Suppressor macrophage (primary cell): ENCODE results near the gene CIAO3.

Experiments
- DNase-seq, 4 experiments: peaks; one replicate each; pipeline ENCODE4 v3.0.0-alpha.2; 2020 to 2022

CIAO3 gene

GRCh38 chr16:734981-735881, 5.6 kb downstream of the CIAO3 start:
- no peak for DNase-seq

GRCh38 chr16:734208-734980, 6.4 kb downstream of the CIAO3 start:
- DNase-seq = no peak

DNA sequence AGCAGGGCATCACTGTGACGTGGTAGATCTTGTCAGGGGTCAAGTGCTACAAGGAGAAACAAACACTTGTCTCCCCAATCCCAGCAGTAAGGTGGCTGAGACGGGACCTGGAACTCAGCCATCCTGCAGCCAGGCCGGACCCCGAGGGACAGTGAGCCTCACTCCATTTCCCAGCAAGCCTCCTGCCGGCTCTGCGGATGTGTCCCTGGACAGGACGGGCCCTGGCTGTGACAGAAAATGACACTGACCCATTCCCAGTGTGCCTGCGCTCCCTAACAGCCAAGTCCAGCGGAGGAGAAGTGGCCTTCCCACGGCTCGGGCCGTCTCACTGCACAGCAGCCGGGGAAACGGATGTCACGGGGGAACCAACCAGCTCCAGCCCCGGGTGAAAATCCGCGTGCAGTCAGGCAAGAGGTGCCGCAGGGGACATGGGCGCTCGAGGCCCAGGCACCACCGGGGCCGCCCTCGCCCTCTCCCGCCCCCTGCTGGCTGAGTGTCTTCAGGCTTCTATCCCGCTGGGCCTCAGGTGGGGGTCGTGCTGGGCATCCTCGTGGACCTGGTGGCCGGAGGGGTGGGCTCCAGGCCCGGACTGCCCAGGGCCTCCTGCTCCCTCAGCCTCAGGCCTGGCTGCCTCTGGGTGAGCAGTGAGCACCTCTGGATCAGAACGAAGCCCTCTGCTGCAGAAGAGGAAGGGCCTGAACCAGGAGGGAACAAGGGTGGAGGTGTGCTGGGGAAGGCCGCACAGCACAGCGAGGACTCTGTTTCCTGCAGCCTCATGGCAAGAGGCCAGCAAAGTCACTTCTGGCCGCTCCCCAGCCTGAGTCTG, 7.2 kb downstream of the CIAO3 start:
- DNase-seq = peak in 1 of 4 experiments; percentile 46

- no peak for DNase-seq
Measured at GRCh38 chr16:732936-733335, 7.9 kb downstream of the CIAO3 start.

DNA sequence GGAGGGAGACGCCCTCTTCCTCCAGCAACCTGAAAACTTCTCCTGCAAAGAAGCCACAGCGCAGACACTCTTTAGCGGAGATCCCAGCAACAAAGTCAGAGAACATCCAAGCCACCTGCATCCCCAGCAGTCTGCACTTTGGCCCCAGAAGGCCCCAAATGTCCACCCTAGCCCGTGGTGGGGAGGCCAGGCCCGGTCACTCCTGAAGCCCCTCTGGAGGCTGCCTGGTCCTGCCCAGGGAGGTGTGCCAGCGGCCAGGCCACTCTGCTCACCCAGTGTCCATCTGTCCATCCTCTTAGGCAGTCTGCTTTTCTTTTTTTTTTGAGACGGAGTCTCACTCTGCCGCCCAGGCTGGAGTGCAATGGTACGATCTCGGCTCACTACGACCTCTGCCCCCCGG, 8.5 kb downstream of the CIAO3 start:
- no peak for DNase-seq

- peak in 1 of 4 experiments; percentile 1 for DNase-seq
Measured at GRCh38 chr16:730666-731509, 9.9 kb downstream of the CIAO3 start.

DNA sequence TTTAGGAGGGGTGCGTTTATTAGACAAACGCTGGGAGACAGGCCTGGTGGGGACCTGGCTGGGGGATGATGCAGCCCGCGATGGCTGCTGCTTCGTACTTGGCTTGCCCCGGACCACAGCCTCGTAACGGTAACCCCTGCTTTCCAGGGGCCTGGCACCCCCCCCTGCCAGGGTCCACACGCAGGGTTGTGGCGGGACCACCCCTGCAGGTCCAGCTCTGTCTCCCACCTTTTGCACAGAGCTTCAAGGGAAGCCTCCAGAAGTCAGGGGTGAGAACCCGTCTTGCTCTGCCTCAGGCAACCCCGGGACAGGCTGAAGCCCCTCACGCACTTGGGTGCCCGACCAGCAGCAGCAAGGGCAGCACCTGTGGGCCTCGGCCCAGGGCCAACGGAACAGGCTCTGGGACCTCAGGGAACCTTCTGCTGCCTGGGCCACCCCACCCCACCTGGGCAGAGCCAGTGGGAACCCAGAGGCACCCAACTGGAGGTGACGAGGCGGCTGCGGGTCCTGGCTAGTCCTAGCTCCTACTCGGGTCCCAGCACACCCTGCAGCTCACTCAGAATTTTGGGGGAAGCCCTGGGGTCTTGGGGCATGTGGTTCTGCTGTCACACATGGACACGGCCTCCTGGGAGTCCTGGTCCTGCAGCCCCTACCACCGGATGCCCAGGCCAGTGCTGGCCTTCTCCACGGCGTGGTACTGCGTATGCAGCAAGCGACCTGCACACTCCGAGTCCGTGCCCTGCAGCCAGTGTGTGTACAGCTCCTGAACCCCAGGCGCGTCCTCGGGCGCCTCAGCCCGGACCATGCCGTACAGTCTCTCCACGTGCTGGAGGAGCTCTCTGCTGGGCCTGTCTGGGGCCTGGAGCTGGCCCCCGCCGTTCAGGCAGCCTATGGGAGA, 10.8 kb downstream of the CIAO3 start:
- no peak for DNase-seq

DNA sequence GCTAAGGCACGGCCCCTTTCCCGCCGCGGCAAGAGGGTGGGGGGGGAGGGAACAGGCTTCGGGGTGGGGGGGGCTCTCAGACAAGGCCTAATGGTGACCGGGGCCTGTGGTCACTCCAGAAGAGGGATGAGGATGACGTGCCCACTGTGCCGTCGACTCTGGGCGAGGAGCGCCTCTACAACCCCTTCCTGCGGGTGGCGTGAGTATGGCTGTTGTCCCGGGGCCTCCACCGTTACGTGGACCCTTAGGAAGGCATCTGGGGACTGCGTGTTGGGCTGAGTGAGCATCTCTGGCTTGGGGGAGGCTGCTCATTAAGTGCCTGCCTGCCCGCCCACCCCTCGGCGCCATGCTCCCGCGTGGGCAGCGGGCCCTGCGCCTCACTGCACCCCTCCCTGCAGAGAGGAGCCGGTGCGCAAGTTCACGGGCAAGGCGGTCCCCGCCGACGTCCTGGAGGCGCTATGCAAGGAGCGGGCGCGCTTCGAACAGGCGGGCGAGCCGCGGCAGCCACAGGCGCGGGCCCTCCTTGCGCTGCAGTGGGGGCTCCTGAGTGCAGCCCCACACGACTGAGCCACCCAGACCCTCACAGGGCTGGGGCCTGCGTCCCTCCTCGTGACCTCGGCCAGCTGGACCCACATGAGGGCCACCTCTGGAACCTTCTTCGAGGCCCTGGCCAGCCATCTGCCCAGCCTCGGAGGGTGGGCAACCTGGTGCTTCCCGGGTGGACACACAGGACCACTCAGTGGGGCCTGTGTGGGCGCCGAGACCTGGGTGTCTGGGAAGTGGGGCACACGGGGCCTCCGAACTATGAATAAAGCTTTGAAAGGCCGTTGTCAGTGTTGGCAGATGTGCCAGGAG, 11.7 kb downstream of the CIAO3 start:
- no peak for DNase-seq

DNA sequence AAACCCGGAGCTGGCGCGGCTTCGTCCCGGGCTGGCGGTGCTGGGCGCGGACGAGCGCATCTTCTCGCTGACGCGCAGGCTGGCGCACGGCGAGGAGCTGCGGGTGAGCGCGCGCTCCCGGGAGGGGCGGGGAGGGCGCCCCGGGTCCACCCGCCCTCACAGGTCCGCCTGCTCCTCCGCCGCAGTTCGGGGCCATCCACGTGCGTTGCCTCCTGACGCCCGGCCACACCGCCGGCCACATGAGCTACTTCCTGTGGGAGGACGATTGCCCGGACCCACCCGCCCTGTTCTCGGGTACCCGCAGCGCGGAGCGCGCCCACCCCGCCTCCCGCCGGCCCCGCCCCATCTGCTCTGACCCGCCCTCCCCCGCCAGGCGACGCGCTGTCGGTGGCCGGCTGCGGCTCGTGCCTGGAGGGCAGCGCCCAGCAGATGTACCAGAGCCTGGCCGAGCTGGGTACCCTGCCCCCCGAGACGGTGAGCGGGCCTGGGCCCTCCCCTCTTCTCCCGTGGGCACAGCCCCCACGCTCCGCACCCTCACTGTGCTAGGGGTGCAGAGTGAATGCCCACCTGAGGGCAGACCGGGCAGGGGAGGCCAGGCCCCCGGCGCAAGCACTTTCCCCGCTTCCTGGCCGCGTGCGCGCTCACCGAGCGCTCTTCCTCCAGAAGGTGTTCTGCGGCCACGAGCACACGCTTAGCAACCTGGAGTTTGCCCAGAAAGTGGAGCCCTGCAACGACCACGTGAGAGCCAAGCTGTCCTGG, 12.5 kb downstream of the CIAO3 start:
- peak; percentile 74 to 92 (median 82) for DNase-seq

- DNase-seq = peak; percentile 41 to 75 (median 64)
Measured at GRCh38 chr16:727291-727977, 13.4 kb downstream of the CIAO3 start.

DNA sequence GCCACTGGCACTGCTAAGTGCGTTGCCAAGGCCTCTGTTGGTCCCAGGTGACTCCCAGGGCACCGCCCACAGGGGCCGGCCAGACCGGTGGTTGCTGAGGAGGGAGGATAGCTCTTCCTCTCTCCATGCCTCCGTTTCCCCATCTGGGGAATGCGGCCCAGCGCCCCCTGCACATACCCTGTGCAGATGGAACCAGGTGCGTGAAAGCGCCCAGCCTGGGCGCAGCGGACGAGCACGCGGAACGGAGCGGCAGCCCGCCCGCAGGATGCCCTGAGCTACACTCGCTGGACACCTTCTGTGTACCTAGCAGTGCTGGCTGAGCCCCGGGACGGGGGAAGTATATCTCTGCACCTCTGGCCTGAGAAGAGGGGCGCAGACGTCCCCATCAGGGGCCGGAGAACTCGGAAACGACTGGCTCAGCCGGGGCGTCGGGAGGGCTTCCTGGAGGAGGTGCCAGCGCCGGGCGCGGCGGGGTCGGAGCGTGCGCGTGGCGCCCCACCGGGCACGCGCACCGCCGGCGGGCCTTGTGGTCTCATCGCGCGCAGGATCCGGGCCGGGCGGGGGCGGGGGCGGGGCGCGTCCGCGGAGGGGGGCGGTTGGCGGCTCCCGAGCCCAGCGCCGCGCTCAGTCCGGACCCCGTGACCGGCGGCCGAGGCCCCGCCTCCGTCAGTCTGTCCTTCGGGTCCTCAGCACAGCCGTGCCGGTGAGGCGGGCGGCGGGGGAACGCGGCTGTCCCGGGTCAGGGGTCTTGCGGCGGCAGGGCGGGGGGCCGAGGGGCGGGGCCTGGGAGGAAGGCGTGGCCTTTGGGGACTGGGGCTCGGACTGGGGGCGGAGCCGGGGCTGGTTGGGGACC, 14.1 kb downstream of the CIAO3 start, which contains the start of the genes CCDC78 and HAGHL:
TSS of gene CCDC78 (minus strand) at position 6 of the 853 bp plus-strand sequence. CDS start 76 bp downstream, outside the sequence.
TSS of gene HAGHL (plus strand) at position 669 of the 853 bp plus-strand sequence. CDS start 404 bp downstream, outside the sequence.
- peak; percentile 59 to 88 (median 74) for DNase-seq

- no peak for DNase-seq
Measured at GRCh38 chr16:726188-726437, 14.7 kb downstream of the CIAO3 start.

DNA sequence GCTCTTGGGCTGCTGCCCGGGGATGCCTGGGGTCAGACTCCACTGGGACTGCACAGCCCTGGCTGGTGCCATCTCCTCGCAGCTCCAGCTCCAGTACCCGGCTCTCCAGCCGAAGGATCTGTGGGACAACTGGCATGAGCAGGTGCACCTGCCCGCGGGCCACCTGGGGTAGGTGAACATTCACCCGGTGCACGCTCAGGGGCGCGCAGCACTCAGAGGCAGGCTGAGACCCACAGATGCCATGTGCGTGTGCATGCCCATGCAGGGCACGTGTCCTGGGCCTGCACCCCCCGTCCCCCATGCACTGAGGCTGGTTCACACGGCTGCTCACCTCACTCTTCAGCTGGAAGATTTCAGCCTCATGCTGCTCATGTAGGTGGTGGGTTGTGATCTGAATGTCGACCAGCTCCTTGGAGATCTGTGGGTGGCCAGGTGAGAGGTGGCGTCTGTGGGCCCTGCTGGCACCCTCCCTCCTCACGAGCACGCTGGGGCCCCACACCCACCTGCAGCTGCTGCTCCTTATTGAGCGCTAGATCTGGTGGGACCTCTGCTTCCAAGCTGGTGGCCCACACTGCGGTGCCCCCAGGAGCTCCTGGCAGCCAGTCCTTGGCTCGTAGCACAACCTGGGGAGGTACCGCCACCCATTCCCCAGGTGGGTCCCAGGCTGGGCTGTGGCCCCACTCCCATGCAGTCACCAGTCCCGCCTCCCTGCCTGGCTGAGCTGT, 15.2 kb downstream of the CIAO3 start:
- no peak for DNase-seq

GRCh38 chr16:725041-725376, 15.8 kb downstream of the CIAO3 start:
- DNase-seq = no peak

DNA sequence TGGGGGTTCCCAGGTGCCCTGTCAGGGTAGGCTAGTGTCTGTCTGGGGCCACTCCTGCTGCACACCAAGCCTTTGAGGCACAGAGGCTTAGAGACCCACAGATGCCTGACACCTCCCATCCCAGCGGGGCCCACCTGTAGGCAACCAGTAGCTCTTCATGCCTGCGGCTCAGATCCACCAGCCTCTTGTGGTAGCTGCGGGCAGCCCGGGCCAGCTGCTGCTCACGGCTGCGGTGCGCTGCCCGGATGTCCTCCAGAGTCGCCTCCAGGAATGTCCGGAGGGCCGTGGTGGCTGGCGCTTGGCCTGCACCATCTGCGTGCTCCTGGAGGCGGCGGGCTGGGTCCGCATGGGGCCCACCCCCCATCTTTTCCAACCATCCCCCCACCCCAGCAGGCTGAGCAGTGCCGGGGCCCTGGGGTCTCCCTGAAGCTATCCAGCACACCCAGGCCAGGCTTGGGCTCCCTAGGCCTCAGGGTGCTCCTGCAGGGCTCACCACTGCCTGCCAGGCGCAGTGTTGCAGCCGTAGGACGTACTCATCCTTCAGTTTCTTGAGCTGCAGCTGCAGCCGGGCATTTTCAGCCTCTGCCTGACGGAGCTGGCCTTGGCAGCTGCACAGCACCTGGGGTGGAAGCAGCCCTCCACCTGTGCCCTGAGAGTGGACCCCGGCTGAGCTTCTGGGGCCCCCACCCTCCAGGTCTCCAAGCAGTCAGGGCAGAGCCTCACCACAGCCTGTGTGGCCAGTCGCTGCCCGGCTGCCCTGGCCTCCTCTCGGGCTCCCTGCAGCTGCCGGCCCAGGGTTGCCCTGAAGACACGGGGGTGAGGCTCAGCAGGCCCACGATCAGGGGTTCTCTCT, 16.4 kb downstream of the CIAO3 start:
- DNase-seq = no peak

GRCh38 chr16:723695-724094, 17.1 kb downstream of the CIAO3 start:
- DNase-seq = no peak
